ENCODE data around the gene PRSS53.
A peak's percentile ranks its signal among the peaks of the same experiment; 100 is the strongest.
"Not testable (repeated sequence)": the region's sequence is repeated elsewhere in the genome, so short reads cannot be mapped to it uniquely, and the experiment has no call there.

The PRSS53 gene

DNA sequence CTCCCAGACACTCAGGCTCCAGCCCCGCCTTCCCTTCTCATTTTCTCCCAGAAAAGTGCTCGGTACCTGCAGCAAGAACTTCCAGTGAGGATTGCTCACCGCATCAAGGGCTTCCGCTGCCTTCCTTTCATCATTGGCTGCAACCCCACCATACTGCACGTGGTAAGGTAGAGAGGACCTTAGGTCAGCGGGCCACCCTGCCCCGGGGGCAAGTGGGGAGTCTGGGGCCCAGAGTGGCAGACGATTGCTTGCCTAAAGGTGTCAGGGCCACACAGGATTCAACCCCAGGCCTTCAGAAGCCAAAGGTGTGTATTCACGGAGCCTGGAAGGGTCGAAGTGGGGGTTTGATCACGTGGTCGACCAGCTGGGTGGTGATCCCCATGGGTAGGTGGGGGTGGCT is 20.9 kb upstream of the PRSS53 start:
- TF ChIP-seq POLR2A (IDR thresholded peaks at IDR 0.05; ENCODE audit: low read depth, low read length) (no peak), PAX5 (IDR thresholded peaks at IDR 0.05; ENCODE audit: insufficient read depth, low read length, severe bottlenecking) (no peak), POLR2AphosphoS5 (IDR thresholded peaks at IDR 0.05; ENCODE audit: low read depth, low read length) (no peak), POU2F2 (IDR thresholded peaks at IDR 0.05; ENCODE audit: low read depth, low read length) (no peak), SPI1 (IDR thresholded peaks at IDR 0.05; ENCODE audit: low read depth, low read length) (no peak), TAF1 (IDR thresholded peaks at IDR 0.05; ENCODE audit: low read depth, low read length) (no peak)
- DNase-seq (ENCODE audit: insufficient read length, low spot score) (no peak), FAIRE-seq (no peak)

DNA sequence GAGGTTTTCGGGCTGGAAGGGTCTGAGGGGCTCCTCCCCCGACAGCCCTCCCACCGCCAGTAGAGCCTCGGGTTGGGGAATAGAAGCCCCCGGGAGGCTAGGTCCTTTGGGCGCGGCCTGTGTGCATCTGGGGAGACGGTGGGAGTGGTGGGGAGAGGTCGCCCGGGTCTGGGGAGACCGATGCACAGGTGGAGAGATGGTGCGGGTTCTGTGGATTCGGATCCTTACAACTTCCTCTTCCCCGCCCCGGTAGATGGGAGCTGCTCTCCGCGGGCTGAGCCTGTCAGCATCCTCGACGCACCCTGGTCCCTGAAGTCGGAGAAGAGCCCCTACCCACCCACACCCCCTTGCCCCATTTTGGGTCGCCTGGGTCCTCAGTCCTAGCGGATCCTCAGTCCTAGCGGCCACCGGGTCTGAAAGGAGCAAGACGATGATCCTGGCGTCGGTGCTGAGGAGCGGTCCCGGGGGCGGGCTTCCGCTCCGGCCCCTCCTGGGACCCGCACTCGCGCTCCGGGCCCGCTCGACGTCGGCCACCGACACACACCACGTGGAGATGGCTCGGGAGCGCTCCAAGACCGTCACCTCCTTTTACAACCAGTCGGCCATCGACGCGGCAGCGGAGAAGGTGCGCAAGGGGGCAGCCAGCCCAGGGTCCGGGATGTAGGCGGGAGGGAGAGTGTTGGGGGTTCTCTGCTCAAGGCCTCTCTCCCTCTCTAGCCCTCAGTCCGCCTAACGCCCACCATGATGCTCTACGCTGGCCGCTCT is 20.2 kb upstream of the PRSS53 start:
- no peak for TF ChIP-seq POU2F2 (IDR thresholded peaks at IDR 0.05; ENCODE audit: low read depth, low read length)
- no peak for TF ChIP-seq SPI1 (IDR thresholded peaks at IDR 0.05; ENCODE audit: low read depth, low read length)
- no peak for TF ChIP-seq PAX5 (IDR thresholded peaks at IDR 0.05; ENCODE audit: insufficient read depth, low read length, severe bottlenecking)
- TF ChIP-seq POLR2A (IDR thresholded peaks at IDR 0.05; ENCODE audit: low read depth, low read length), result no peak
- TF ChIP-seq POLR2AphosphoS5 (IDR thresholded peaks at IDR 0.05; ENCODE audit: low read depth, low read length), result no peak
- TF ChIP-seq TAF1 (IDR thresholded peaks at IDR 0.05; ENCODE audit: low read depth, low read length), result no peak
- FAIRE-seq, result no peak

DNA sequence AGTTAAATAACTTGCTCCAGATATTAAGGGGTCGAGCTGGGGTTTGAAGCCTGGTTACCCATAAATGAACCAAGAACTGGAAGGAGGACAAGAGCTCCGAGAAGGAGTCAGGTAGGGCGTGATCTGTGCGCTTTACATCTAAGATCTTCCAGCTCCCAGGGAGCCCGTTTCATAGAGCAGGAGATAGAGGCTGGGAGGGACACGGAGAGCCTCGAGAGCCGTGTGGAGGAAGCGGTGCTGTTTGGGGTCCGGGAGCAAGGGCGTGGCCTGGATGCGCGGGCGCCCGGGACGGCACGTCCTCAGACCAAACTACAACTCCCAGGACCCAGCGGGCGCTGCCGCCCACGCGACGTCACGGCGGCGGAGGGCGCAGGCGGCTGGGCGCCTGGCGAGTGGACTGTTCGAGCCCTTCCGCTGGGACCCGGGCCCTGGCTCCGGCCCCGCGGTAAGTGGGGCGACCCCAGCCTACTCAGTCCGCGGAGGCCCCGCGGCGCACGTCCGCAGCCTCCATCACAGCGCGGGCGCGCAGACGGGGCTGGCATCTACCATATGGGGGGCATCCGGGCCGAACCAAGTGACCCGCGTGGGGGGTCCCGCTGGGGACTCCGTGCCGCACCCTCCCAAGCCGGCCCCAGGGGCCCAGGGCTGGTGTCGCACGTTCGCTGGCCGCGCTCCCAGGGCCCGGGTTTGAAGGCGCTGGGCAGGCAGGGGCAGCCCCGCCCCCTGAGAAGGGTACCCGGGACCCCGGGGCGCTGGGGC is 19.5 kb upstream of the PRSS53 start, which contains the start of gene BCKDK:
TSS of gene BCKDK (plus strand) at position 352 of the 759 bp plus-strand sequence. CDS start 838 bp downstream, outside the sequence.
- peak; percentile 93 for FAIRE-seq

More for the DNA sequence above, 20.2 kb upstream of the PRSS53 start:
- no peak for DNase-seq (ENCODE audit: insufficient read length, low spot score)

DNA sequence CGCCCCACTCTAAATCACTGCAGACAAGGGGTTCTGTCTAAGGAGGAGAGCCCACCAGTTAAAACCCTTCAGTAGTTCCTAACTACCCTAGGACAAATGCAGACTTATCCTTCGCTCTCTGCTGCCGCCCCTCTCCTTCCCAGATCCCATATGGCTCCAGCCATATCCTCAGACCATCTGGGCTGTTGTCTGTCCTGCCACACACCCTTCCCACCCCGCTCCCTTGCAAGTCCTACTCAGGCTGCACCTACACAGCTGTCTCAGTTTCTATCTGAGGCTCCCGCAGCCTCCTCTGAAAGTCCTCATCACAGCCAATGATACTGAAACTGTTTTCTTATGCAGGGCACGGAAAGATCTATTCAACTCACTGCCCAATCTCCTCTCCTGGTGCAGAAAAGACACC is 18.7 kb upstream of the PRSS53 start:
- no peak for FAIRE-seq

More for the DNA sequence above, 19.5 kb upstream of the PRSS53 start, which contains the start of gene BCKDK:
- DNase-seq (ENCODE audit: insufficient read length, low spot score), result peak; percentile 93
- TF ChIP-seq POLR2AphosphoS5 (IDR thresholded peaks at IDR 0.05; ENCODE audit: low read depth, low read length) (no peak), PAX5 (IDR thresholded peaks at IDR 0.05; ENCODE audit: insufficient read depth, low read length, severe bottlenecking) (no peak), POLR2A (IDR thresholded peaks at IDR 0.05; ENCODE audit: low read depth, low read length) (no peak), POU2F2 (IDR thresholded peaks at IDR 0.05; ENCODE audit: low read depth, low read length) (no peak; the same call in 1 of the 2 replicates), SPI1 (IDR thresholded peaks at IDR 0.05; ENCODE audit: low read depth, low read length) (no peak), TAF1 (IDR thresholded peaks at IDR 0.05; ENCODE audit: low read depth, low read length) (no peak)

DNA sequence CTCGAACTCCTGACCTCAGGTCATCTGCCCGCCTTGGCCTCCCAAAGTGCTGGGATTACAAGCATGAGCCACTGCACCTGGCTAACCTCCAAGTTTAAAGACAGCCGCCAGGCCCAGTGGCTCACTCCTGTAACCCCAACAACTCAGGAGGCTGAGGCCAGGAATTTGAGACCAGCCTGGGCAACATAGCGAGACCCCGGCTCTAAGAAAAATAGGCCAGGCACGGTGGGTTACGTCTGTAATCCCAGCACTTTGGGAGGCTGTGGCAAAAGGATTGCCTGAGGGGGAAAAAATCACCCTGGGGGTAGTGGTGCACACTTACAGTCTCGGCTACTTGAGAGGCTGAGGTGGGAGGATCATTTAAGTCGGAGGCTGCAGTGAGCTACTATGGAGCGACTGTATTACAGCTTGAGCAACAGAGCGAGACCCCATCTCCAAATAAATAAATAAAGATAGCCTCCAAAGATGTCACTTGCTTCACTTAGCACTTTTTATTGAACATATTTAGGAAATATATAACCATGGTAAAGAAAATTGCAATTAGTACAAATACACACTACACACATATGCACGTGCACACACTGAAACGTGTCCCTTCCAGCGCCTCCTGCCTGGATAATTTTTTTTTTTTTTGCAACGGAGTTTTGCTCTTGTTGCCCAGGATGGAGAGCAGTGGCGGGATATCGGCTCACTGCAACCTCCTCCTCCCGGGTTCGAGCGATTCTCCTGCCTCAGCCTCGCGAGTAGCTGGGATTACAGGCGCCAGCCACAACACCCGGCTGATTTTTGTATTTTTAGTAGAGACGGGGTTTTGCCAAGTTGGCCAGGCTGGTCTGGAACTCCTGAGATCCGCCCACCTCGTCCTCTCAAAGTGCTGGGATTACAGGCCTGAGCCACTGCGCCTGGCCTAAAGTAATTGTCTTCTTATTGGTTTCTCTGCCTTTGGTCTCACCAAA is 18.0 kb upstream of the PRSS53 start:
- no peak for TF ChIP-seq POLR2AphosphoS5 (IDR thresholded peaks at IDR 0.05; ENCODE audit: low read depth, low read length)
- no peak for TF ChIP-seq TAF1 (IDR thresholded peaks at IDR 0.05; ENCODE audit: low read depth, low read length)
- no peak for TF ChIP-seq PAX5 (IDR thresholded peaks at IDR 0.05; ENCODE audit: insufficient read depth, low read length, severe bottlenecking)
- TF ChIP-seq SPI1 (IDR thresholded peaks at IDR 0.05; ENCODE audit: low read depth, low read length), result no peak
- no peak for TF ChIP-seq POU2F2 (IDR thresholded peaks at IDR 0.05; ENCODE audit: low read depth, low read length)
- TF ChIP-seq POLR2A (IDR thresholded peaks at IDR 0.05; ENCODE audit: low read depth, low read length), result no peak
- FAIRE-seq (no peak), DNase-seq (ENCODE audit: insufficient read length, low spot score) (no peak)

More for the DNA sequence above, 18.7 kb upstream of the PRSS53 start:
- TF ChIP-seq POLR2A (IDR thresholded peaks at IDR 0.05; ENCODE audit: low read depth, low read length) (no peak), TAF1 (IDR thresholded peaks at IDR 0.05; ENCODE audit: low read depth, low read length) (no peak), POLR2AphosphoS5 (IDR thresholded peaks at IDR 0.05; ENCODE audit: low read depth, low read length) (no peak), POU2F2 (IDR thresholded peaks at IDR 0.05; ENCODE audit: low read depth, low read length) (no peak), PAX5 (IDR thresholded peaks at IDR 0.05; ENCODE audit: insufficient read depth, low read length, severe bottlenecking) (no peak), SPI1 (IDR thresholded peaks at IDR 0.05; ENCODE audit: low read depth, low read length) (no peak)
- DNase-seq (ENCODE audit: insufficient read length, low spot score), result no peak

DNA sequence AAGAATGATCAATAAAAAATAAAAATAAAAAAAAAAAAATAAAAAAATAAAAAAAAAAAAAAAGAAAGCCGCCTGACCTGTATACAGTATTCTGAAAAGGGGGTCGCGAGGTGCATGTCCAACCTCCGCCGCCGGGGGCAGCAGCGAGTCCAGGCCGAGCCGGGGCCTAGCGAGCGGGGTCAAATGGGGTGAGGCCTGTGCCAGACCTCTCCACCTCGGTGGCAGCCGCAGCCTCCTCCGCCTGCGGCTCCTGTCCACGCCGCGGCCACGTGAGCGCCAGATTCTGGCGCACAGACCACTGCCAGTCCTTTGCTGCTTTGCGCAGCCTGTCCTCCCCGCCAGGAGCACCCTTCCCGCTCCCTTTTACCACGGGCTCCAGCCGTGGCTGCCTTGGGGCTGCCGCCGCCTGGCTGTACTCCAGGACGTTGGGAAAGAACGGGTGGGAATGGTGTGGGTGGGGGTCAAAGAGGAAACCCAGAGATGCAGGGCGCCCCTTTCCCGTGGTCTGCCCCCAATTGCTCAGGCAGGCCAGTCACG is 17.0 kb upstream of the PRSS53 start:
- TF ChIP-seq SPI1 (IDR thresholded peaks at IDR 0.05; ENCODE audit: low read depth, low read length) (no peak), TAF1 (IDR thresholded peaks at IDR 0.05; ENCODE audit: low read depth, low read length) (no peak), POU2F2 (IDR thresholded peaks at IDR 0.05; ENCODE audit: low read depth, low read length) (no peak), POLR2A (IDR thresholded peaks at IDR 0.05; ENCODE audit: low read depth, low read length) (no peak), PAX5 (IDR thresholded peaks at IDR 0.05; ENCODE audit: insufficient read depth, low read length, severe bottlenecking) (no peak), POLR2AphosphoS5 (IDR thresholded peaks at IDR 0.05; ENCODE audit: low read depth, low read length) (no peak)
- DNase-seq (ENCODE audit: insufficient read length, low spot score) (peak; percentile 84), FAIRE-seq (peak; percentile 61)

DNA sequence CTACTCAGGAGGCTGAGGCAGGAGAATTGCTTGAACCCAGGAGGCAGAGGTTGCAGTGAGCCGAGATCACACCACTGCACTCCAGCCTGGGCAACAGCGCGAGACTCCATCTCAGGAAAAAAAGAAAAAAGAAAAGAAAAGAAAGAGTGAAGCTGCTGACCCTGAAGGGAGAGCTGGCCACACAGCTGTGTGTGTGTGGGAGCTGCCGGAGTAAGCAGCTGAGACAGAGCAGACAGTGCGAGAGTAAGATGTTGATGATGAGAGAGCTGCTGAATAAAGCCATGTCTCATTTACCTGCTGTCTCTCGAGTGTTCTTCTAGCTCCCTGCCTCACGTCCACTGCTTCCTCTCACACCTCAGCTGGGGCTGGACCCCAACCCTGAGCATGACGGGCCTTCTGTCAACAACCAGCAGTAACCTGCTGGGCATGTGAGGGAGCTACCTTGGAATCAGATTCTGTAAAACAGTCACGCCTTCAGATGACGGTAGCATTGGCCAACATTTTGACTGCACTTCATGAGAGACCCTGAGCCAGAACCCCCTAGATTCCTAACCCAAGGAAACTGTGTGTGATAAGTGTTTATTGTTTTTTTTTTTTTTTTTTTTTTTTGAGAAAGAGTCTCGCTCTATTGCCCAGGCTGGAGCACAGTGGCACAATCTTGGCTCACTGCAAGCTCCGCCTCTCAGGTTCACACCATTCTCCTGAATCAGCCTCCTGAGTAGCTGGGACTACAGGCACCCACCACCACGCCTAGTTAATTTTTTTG is 12.3 kb upstream of the PRSS53 start:
- FAIRE-seq; DNase-seq (ENCODE audit: insufficient read length, low spot score): not testable (repeated sequence)

Data from GM12891 (cell line).